ENCODE data around the gene PITPNC1. TPM values are rescaled to one million over a fixed set of nuclear protein-coding genes. Genes with fewer than 3 reads are reported as not detected.

Gene PITPNC1
- total and polyA plus RNA-seq, 2 donors (not counting 1 experiment from before 2014, with no cell fraction given): 4.7 to 26.1 TPM

- Histone ChIP-seq H3K36me3 (replicated peaks in 1 of 2; ENCODE audit: control extremely low read depth in 1 of 2, control insufficient read depth in 1 of 2, extremely low read depth in 1 of 2, insufficient read depth in 2 of 2, low read length in 1 of 2) (peaks cover 7 to 38% of the 10 kb centered on the region in 2 experiments), H3K27ac (ENCODE audit: low read length in 2 of 2) (peak overlapping the region in 1 of 2 donors; percentile 4), H4K20me1 (ENCODE audit: control insufficient read depth, insufficient read depth, low read length, poor library complexity, severe bottlenecking) (peaks cover 48% of the 10 kb centered on the region), H2AFZ (ENCODE audit: insufficient read depth, low read depth, low read length, poor library complexity, severe bottlenecking) (no peak overlapping the region), H3K4me3 (ENCODE audit: control extremely low read depth in 1 of 5, extremely low read depth in 1 of 5, insufficient read depth in 1 of 5, low read depth in 2 of 5, low read length in 4 of 5) (no peak overlapping the region), H3K4me1 (ENCODE audit: control insufficient read depth in 2 of 2, insufficient read depth in 2 of 2, low read length in 2 of 2) (peaks cover 8 to 24% of the 10 kb centered on the region in 2 donors), H3K4me2 (replicated peaks; ENCODE audit: low read depth, low read length, poor library complexity, severe bottlenecking) (no peak overlapping the region), H3K79me2 (ENCODE audit: control insufficient read depth, insufficient read depth, low read length) (peaks cover 97% of the 10 kb centered on the region), H3K27me3 (replicated peaks in 1 of 4; ENCODE audit: control extremely low read depth in 1 of 4, control insufficient read depth in 3 of 4, insufficient read depth in 4 of 4, low read length in 3 of 4) (no peaks in the 10 kb centered on the region), H3K9ac (ENCODE audit: low read length) (no peak overlapping the region), H3K9me3 (ENCODE audit: control extremely low read depth in 1 of 3, control insufficient read depth in 2 of 3, insufficient read depth in 1 of 3, low read length in 2 of 3) (no peaks in the 10 kb centered on the region)
- TF ChIP-seq CTCF (IDR thresholded peaks at IDR 0.05) (no peak), EZH2 (IDR thresholded peaks at IDR 0.05; ENCODE audit: borderline replicate concordance, insufficient read depth, low read depth, low read length, poor library complexity, severe bottlenecking) (no peak)
- WGBS (ENCODE audit: insufficient coverage): 65% methylated on average over 5 of the region's 8 CpGs
- ATAC-seq (ENCODE audit: low read depth) (no peak), DNase-seq (no peak)
- Mint-ChIP-seq H3K4me3 (no peak overlapping the region), H3K27me3 (no peaks in the 10 kb centered on the region), H3K9me3 (ENCODE audit: insufficient read depth) (no peaks in the 10 kb centered on the region), H3K27ac (peak overlapping the region; percentile 64), H3K4me1 (peaks cover 47% of the 10 kb centered on the region)
- CTCF ChIA-PET: interaction anchor here (0.7 to 1.4 kb wide), 2 partner anchors 13 to 15 kb away, joined by 4 to 5 read pairs; no protein-coding TSS in a partner anchor
- POLR2A ChIA-PET: no interaction called here
- intact Hi-C loops (cut with micrococcal nuclease): no loop called here
Observed at GRCh38 chr17:67359960-67360791, 16.9 kb upstream of the PITPNC1 start.

- Mint-ChIP-seq H3K27ac (no peak overlapping the region), H3K4me3 (no peak overlapping the region), H3K27me3 (no peaks in the 10 kb centered on the region), H3K4me1 (peaks cover 54% of the 10 kb centered on the region), H3K9me3 (ENCODE audit: insufficient read depth) (no peaks in the 10 kb centered on the region)
- Histone ChIP-seq H3K9ac (ENCODE audit: low read length) (no peak overlapping the region), H3K9me3 (ENCODE audit: control extremely low read depth in 1 of 3, control insufficient read depth in 2 of 3, insufficient read depth in 1 of 3, low read length in 2 of 3) (no peaks in the 10 kb centered on the region), H3K27ac (ENCODE audit: low read length in 2 of 2) (no peak overlapping the region), H3K27me3 (replicated peaks in 1 of 4; ENCODE audit: control extremely low read depth in 1 of 4, control insufficient read depth in 3 of 4, insufficient read depth in 4 of 4, low read length in 3 of 4) (no peaks in the 10 kb centered on the region), H4K20me1 (ENCODE audit: control insufficient read depth, insufficient read depth, low read length, poor library complexity, severe bottlenecking) (peaks cover 45% of the 10 kb centered on the region), H2AFZ (ENCODE audit: insufficient read depth, low read depth, low read length, poor library complexity, severe bottlenecking) (no peak overlapping the region), H3K36me3 (replicated peaks in 1 of 2; ENCODE audit: control extremely low read depth in 1 of 2, control insufficient read depth in 1 of 2, extremely low read depth in 1 of 2, insufficient read depth in 2 of 2, low read length in 1 of 2) (peaks cover 7 to 35% of the 10 kb centered on the region in 2 experiments), H3K79me2 (ENCODE audit: control insufficient read depth, insufficient read depth, low read length) (peaks cover 97% of the 10 kb centered on the region), H3K4me3 (ENCODE audit: control extremely low read depth in 1 of 5, extremely low read depth in 1 of 5, insufficient read depth in 1 of 5, low read depth in 2 of 5, low read length in 4 of 5) (no peak overlapping the region), H3K4me2 (replicated peaks; ENCODE audit: low read depth, low read length, poor library complexity, severe bottlenecking) (no peak overlapping the region), H3K4me1 (ENCODE audit: control insufficient read depth in 2 of 2, insufficient read depth in 2 of 2, low read length in 2 of 2) (peaks cover 15 to 31% of the 10 kb centered on the region in 2 donors)
- ATAC-seq (ENCODE audit: low read depth) (no peak), DNase-seq (no peak)
- intact Hi-C loops (cut with micrococcal nuclease): no loop called here
- TF ChIP-seq CTCF (IDR thresholded peaks at IDR 0.05): no peak
- TF ChIP-seq EZH2 (IDR thresholded peaks at IDR 0.05; ENCODE audit: borderline replicate concordance, insufficient read depth, low read depth, low read length, poor library complexity, severe bottlenecking): no peak
- WGBS (ENCODE audit: insufficient coverage): no CpG with 5 or more reads among the region's 1 CpG
- ChIA-PET CTCF (interaction anchor here (0.7 kb wide), 1 partner anchor 79 kb away, joined by 3 read pairs; no protein-coding TSS in a partner anchor), POLR2A (no interaction called here)
Observed at GRCh38 chr17:67360880-67361279, 16.2 kb upstream of the PITPNC1 start.
